ENCODE measurements around the gene ENTPD2. TPM values are rescaled to one million over a fixed set of nuclear protein-coding genes. Genes with fewer than 3 reads are reported as not detected.

ENTPD2 gene
- total and polyA plus RNA-seq, 2 donors (not counting 3 experiments of a cell fraction or from before 2014, with no cell fraction given): not detected

DNA sequence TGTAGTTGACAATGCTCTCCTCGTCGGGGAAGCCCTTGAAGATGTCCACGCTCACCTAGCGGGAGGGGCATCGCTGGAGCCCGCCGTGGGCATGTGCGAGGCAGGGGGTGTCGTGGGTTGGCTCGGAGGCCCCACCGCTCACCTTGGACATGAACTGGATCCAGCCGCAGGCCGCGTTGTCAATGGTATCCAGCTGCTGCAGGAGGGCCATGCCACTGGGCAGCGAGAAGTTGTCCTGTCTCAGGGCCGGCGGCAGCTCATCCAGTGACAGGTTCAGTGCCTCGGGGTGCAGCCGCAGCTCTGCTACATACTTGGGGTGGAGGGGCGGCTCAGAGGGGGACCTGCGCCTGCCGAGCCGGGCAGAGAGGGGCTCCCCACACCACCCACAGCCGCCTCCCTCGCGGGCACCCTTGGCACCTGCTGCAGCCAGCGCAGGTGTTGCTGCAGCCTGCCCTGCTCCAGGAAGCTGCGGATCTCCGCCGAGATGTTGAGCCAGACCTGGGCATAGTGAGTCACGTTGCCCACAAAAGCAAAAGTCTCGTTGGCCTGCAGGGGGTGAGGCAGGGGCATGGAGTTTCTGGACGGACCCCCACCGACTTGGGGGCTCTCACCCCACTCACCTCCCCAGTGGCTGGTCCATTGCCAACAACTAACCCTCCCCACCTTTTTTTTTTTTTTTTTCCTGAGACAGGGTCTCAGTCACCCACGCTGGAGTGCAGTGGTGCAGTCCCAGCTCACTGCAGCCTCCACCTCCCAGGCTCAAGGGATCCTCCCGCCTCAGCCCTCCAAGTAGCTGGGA is 34.9 kb downstream of the ENTPD2 start:
- FAIRE-seq (no peak), DNase-seq (ENCODE audit: low read depth, low spot score) (no peak)
- Histone ChIP-seq H3K27ac (ENCODE audit: insufficient read depth, low read depth, low read length) (no peak overlapping the region), H2AFZ (ENCODE audit: low read depth, low read length) (no peak overlapping the region), H3K36me3 (ENCODE audit: control insufficient read depth in 2 of 2, extremely low read depth in 1 of 2, insufficient read depth in 2 of 2, low read length in 2 of 2) (no peaks in the 10 kb centered on the region), H3K4me1 (ENCODE audit: control insufficient read depth, extremely low read depth, insufficient read depth, low read length) (no peaks in the 10 kb centered on the region), H3K9ac (replicated peaks; ENCODE audit: extremely low read depth, insufficient read depth, low read length) (no peak overlapping the region), H3K4me2 (ENCODE audit: insufficient read depth, low read length) (no peak overlapping the region), H4K20me1 (replicated peaks; ENCODE audit: control insufficient read depth, extremely low read depth, insufficient read depth, low read length) (no peaks in the 10 kb centered on the region), H3K79me2 (ENCODE audit: control insufficient read depth, insufficient read depth, low read length) (no peaks in the 10 kb centered on the region), H3K27me3 (ENCODE audit: control insufficient read depth in 2 of 2, insufficient read depth in 2 of 2, low read length in 2 of 2) (no peaks in the 10 kb centered on the region), H3K4me3 (replicated peaks in 1 of 3; ENCODE audit: insufficient read depth in 1 of 3, low read depth in 1 of 3, low read length in 3 of 3) (no peak overlapping the region), H3K9me1 (replicated peaks; ENCODE audit: control insufficient read depth, extremely low read depth, insufficient read depth, low read length) (no peaks in the 10 kb centered on the region), H3K9me3 (replicated peaks; ENCODE audit: control insufficient read depth, insufficient read depth, low read length) (no peaks in the 10 kb centered on the region)
- no TSS peak for BruUV-seq (replicated peaks)
- ChIA-PET POLR2A (no interaction called here), CTCF (interaction anchor here (1.1 to 1.2 kb wide), 2 partner anchors 10 to 71 kb away, joined by 3 to 8 read pairs; partner anchors contain the start of gene ABCA2)
- intact Hi-C loops (cut with micrococcal nuclease) (no loop called here), dilution Hi-C loops (cut with MboI; ENCODE audit: extremely low pct_ligation_motif_present, low sequenced_read_pairs) (no loop called here)
- TF ChIP-seq MYC (IDR thresholded peaks at IDR 0.05; ENCODE audit: low read depth, low read length) (no peak), FOS (IDR thresholded peaks at IDR 0.05; ENCODE audit: borderline replicate concordance, insufficient read depth, low read length) (no peak), EZH2 (IDR thresholded peaks at IDR 0.05; ENCODE audit: borderline replicate concordance, low read depth, low read length, severe bottlenecking) (no peak), GATA2 (IDR thresholded peaks at IDR 0.05; ENCODE audit: insufficient read depth, insufficient read length, low read depth, low read length) (no peak), POLR2AphosphoS5 (IDR thresholded peaks at IDR 0.05; ENCODE audit: insufficient read depth, low read depth, low read length) (no peak), POLR2A (IDR thresholded peaks at IDR 0.05; ENCODE audit: low read depth, low read length) (no peak), JUN (IDR thresholded peaks at IDR 0.05; ENCODE audit: borderline replicate concordance, insufficient read depth, insufficient read length, low read depth) (no peak)
- TF ChIP-seq, protein P1, sequence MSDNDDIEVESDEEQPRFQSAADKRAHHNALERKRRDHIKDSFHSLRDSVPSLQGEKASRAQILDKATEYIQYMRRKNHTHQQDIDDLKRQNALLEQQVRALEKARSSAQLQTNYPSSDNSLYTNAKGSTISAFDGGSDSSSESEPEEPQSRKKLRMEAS (IDR thresholded peaks at IDR 0.05; ENCODE audit: insufficient read depth, insufficient read length): no peak
- TF ChIP-seq, protein P2, sequence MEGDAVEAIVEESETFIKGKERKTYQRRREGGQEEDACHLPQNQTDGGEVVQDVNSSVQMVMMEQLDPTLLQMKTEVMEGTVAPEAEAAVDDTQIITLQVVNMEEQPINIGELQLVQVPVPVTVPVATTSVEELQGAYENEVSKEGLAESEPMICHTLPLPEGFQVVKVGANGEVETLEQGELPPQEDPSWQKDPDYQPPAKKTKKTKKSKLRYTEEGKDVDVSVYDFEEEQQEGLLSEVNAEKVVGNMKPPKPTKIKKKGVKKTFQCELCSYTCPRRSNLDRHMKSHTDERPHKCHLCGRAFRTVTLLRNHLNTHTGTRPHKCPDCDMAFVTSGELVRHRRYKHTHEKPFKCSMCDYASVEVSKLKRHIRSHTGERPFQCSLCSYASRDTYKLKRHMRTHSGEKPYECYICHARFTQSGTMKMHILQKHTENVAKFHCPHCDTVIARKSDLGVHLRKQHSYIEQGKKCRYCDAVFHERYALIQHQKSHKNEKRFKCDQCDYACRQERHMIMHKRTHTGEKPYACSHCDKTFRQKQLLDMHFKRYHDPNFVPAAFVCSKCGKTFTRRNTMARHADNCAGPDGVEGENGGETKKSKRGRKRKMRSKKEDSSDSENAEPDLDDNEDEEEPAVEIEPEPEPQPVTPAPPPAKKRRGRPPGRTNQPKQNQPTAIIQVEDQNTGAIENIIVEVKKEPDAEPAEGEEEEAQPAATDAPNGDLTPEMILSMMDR (IDR thresholded peaks at IDR 0.05; ENCODE audit: extremely low read depth in 1 of 2, insufficient read depth in 1 of 2, low read depth in 1 of 2, low read length in 2 of 2): no peak
